AG09309 (cell line): ENCODE data around the gene MMP28.

Experiments used
- DNase-seq: peaks from one replicate; pipeline ENCODE4 v3.0.0-alpha.2; 2010; ENCODE audit warnings: low read depth
- H3K4me3 ChIP-seq: 2 replicates; pipeline ENCODE4 v1.5.1; 2011; ENCODE audit warnings: mild to moderate bottlenecking, low read depth, low read length, moderate library complexity; ENCODE audit not compliant: control insufficient read depth
- TF ChIP-seq, protein P1 (sequence below): IDR thresholded peaks from 2 replicates; pipeline ENCODE4 v1.5.1; 2011; ENCODE audit warnings: mild to moderate bottlenecking, low read depth, low read length, inconsistent platforms; ENCODE audit not compliant: insufficient read depth, control insufficient read depth; ENCODE audit errors: missing control alignments

MMP28 gene

GRCh38 chr17:35747540-35748017 is 47.9 kb downstream of the MMP28 start:
- H3K4me3 ChIP-seq, result no peak overlapping the region
- DNase-seq, result peak; percentile 37
- TF ChIP-seq, protein P1, sequence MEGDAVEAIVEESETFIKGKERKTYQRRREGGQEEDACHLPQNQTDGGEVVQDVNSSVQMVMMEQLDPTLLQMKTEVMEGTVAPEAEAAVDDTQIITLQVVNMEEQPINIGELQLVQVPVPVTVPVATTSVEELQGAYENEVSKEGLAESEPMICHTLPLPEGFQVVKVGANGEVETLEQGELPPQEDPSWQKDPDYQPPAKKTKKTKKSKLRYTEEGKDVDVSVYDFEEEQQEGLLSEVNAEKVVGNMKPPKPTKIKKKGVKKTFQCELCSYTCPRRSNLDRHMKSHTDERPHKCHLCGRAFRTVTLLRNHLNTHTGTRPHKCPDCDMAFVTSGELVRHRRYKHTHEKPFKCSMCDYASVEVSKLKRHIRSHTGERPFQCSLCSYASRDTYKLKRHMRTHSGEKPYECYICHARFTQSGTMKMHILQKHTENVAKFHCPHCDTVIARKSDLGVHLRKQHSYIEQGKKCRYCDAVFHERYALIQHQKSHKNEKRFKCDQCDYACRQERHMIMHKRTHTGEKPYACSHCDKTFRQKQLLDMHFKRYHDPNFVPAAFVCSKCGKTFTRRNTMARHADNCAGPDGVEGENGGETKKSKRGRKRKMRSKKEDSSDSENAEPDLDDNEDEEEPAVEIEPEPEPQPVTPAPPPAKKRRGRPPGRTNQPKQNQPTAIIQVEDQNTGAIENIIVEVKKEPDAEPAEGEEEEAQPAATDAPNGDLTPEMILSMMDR, result peak; percentile 93

DNA sequence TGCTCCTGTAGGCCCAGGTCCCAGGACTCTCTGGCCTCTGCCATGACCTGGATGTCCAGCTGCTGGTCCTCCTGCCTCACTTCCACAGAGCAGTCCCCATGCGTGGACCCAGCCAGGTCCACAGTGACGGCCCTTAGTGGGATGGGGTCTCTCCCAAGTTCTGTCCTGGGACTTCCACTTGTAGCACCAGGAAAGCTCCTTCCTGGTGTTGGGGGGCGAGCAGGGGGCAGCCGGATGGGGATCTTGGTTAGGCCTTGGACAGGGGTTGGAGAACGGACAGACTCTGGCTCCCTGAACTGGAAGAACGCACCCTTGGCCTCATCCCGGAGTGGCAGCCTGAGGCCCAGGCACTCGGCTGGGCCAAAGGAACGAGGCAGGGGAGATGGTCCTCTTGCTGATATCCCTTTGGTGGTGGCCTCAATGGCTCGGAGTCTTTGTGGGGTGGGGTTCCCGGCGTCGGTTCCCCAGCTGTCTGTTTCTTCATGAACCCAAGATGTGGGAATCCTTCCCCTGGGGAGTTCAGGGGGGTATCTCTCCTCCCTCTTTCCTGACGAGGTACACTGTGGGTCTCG is 49.6 kb downstream of the MMP28 start:
- TF ChIP-seq, protein P1, result no peak
- no peak for DNase-seq

DNA sequence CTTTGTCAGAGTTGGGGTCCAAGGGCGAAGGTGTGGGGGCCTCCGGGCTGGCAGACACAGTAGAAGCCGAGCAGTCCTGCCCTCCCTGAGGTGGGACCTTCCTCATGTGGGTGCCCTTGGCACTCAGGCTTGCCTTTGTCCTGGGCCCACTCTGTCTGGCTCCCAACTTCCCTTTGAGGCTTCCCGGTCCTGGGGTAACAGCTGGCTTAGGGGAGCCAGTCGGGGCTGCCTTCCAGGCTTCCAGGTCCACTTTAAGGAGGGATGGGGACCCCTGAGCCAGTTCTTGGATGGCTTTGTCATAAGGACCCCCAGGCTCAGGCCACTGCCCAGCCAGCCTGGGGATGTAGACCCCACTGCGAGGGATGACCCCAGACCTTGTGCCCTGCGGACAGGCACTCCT is 50.2 kb downstream of the MMP28 start:
- no peak overlapping the region for H3K4me3 ChIP-seq
- no peak for DNase-seq
- TF ChIP-seq, protein P1, result no peak

More for the DNA sequence above, 49.6 kb downstream of the MMP28 start:
- H3K4me3 ChIP-seq, result no peak overlapping the region

- no peak overlapping the region for H3K4me3 ChIP-seq
- TF ChIP-seq, protein P1, result no peak
- DNase-seq, result no peak
Observed at GRCh38 chr17:35744830-35745229, 50.6 kb downstream of the MMP28 start.

DNA sequence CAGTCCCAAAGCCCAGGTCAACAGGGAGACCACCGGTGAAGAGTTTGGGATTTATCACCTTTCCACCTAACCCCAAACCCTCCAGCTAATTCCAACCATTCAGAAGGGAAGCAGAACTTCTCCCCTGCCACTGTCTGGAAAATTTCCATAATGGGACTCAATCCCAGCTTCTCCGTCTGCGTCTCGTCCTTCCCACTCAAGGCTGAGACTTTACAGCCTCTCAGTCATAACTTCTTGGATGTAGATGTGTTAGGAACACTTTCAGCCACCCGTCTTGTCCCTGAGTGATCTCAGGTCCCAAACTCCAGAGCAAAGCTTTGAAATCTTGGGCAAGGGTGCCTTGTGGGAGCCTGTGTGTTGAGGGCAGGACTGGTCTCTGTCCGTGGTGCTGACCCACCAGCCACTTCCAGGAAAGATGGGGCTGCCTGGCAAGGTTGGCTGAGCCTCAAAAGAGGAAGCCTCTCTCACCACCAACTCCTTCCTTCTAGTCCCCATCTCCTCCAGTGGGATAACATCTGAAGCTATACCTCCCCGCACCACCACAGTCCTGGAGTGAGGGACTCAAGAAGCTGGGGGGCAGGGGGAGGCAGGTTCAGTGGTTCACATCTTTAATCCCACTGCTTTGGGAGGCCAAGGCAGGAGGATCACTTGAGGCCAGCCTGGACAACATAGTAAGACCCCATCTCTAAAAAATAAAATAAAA is 51.7 kb downstream of the MMP28 start:
- no peak overlapping the region for H3K4me3 ChIP-seq
- TF ChIP-seq, protein P1, result no peak
- no peak for DNase-seq

- DNase-seq, result no peak
- no peak overlapping the region for H3K4me3 ChIP-seq
- TF ChIP-seq, protein P1, result no peak
Observed at GRCh38 chr17:35742896-35743477, 52.5 kb downstream of the MMP28 start.
